ENCODE results near the gene STARD7. TPM values are rescaled to one million over a fixed set of nuclear protein-coding genes. Genes with fewer than 3 reads are reported as not detected.

Gene STARD7
- total and polyA plus RNA-seq, 2 experiments from 2014 or later: 72.2 to 222 TPM

GRCh38 chr2:96213379-96213778 lies 4.8 kb upstream of the STARD7 start (continued):
- TF ChIP-seq ZNF462 (CRISPR knock-in tag; IDR thresholded peaks at IDR 0.05): no peak

GRCh38 chr2:96212339-96212738 lies 3.7 kb upstream of the STARD7 start:
- Histone ChIP-seq H3K9me2 (ENCODE audit: insufficient read depth) (no peaks in the 10 kb centered on the region), H3K4me3 (no peak overlapping the region), H4K20me1 (replicated peaks; ENCODE audit: insufficient read depth) (peaks cover 6% of the 10 kb centered on the region), H3F3A (replicated peaks; ENCODE audit: low read depth) (0 out of 2 replicates have a peak, but pooled peaks cover 3% of the 10 kb centered on the region), H3K4me1 (ENCODE audit: insufficient read depth) (peaks cover 11% of the 10 kb centered on the region; the same call in 1 of the 2 replicates), H3K27me3 (ENCODE audit: insufficient read depth) (no peaks in the 10 kb centered on the region), H2AFZ (no peak overlapping the region), H3K36me3 (ENCODE audit: insufficient read depth) (no peaks in the 10 kb centered on the region), H3K79me2 (replicated peaks; ENCODE audit: insufficient read depth) (peaks cover 20% of the 10 kb centered on the region), H3K27ac (ENCODE audit: low read depth) (no peak overlapping the region), H3K4me2 (no peak overlapping the region)
- Mint-ChIP-seq H3K27me3 (ENCODE audit: insufficient read depth, low read depth, poor library complexity) (peaks cover 8% of the 10 kb centered on the region), H3K9me3 (no peaks in the 10 kb centered on the region), H3K36me3 (ENCODE audit: low read depth) (peaks cover 4% of the 10 kb centered on the region; the same call in 1 of the 3 replicates), H3K4me1 (peaks cover 20% of the 10 kb centered on the region), H3K27ac (no peak overlapping the region), H3K4me3 (no peak overlapping the region)
- no peak for ATAC-seq
- no peak for DNase-seq (ENCODE audit: low spot score)
- TF ChIP-seq CTCF (conservative IDR thresholded peaks at IDR 0.05; ENCODE audit: low read depth in 2 of 2) (no peak), EZH2 (IDR thresholded peaks at IDR 0.05; ENCODE audit: low read depth, unreplicated experiment) (no peak), STAT1 (IDR thresholded peaks at IDR 0.05; ENCODE audit: unreplicated experiment) (no peak), NANOG (IDR thresholded peaks at IDR 0.05; ENCODE audit: borderline replicate concordance) (no peak), ETS1 (IDR thresholded peaks at IDR 0.05) (no peak), ZNF331 (CRISPR knock-in tag; IDR thresholded peaks at IDR 0.05; ENCODE audit: low read depth) (no peak), POLR2AphosphoS5 (IDR thresholded peaks at IDR 0.05; ENCODE audit: low read depth) (no peak)
